Measurements from ENCODE around the gene IGSF9B. TPM values are rescaled to one million over a fixed set of nuclear protein-coding genes. Genes with fewer than 3 reads are reported as not detected.

IGSF9B gene
- total RNA-seq, 1 donor from 2014 or later: 5.5 TPM

GRCh38 chr11:133934599-133935550 is 21.9 kb downstream of the IGSF9B start:
- TF ChIP-seq CTCF (IDR thresholded peaks at IDR 0.05): no peak
- no peaks in the 10 kb centered on the region for H3K9me3 ChIP-seq
- no peak overlapping the region for H3K27ac ChIP-seq
- H3K36me3 ChIP-seq: no peaks in the 10 kb centered on the region
- ATAC-seq (peak in 1 of 2 donors; percentile 27), DNase-seq (no peak)
- no peaks in the 10 kb centered on the region for H3K4me1 ChIP-seq
- no peak overlapping the region for H3K4me3 ChIP-seq
- intact Hi-C loops (cut with DNase I): no loop called here
- no peaks in the 10 kb centered on the region for H3K27me3 ChIP-seq (ENCODE audit: low read depth)

GRCh38 chr11:133934096-133934495 is 22.7 kb downstream of the IGSF9B start:
- no peak for TF ChIP-seq CTCF (IDR thresholded peaks at IDR 0.05)
- intact Hi-C loops (cut with DNase I): no loop called here
- no peak for ATAC-seq

DNA sequence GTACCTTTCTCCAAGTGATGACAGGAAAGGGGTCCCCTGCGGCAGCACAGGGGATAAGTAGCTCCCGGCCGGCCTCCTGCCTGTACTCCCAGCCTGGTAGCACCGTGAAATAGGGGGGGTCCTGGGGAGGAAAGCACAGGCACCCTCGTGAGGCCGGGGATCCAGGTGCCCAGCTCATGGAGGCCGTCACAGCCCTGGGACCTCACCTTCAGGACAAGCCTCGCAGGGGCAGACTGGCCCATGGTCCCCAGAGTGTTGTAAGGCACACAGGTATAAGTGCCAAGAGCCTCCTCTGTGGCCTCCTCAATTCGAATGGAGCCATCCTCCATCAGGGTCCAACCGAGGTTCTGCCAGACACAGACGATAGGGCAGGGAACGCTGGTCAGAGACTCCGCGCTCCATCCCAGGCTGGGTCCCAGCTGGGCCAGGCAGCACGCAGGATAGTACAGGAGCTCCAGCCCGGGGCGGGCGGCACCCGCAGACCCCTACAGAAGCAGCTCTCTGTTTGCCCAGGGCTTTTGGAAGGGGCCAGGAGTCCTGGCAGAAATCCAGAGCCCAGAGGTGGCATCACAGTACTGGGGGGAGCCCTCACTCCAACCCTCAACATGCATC is 25.2 kb downstream of the IGSF9B start:
- no peak for DNase-seq
- Histone ChIP-seq H3K9me3 (no peaks in the 10 kb centered on the region), H3K27me3 (ENCODE audit: low read depth) (no peaks in the 10 kb centered on the region), H3K27ac (no peak overlapping the region), H3K4me3 (no peak overlapping the region), H3K36me3 (no peaks in the 10 kb centered on the region), H3K4me1 (peaks cover 14% of the 10 kb centered on the region)
- intact Hi-C loops (cut with DNase I): no loop called here
- ATAC-seq: no peak
- TF ChIP-seq CTCF (IDR thresholded peaks at IDR 0.05): no peak

More at GRCh38 chr11:133934096-133934495, 22.7 kb downstream of the IGSF9B start:
- no peaks in the 10 kb centered on the region for H3K36me3 ChIP-seq
- H3K27me3 ChIP-seq (ENCODE audit: low read depth): no peaks in the 10 kb centered on the region
- no peaks in the 10 kb centered on the region for H3K9me3 ChIP-seq
- no peaks in the 10 kb centered on the region for H3K4me1 ChIP-seq
- no peak overlapping the region for H3K4me3 ChIP-seq
- DNase-seq: no peak
- H3K27ac ChIP-seq: no peak overlapping the region

GRCh38 chr11:133930767-133931448 is 25.9 kb downstream of the IGSF9B start:
- Histone ChIP-seq H3K4me1 (peaks cover 14% of the 10 kb centered on the region), H3K27ac (no peak overlapping the region), H3K9me3 (no peaks in the 10 kb centered on the region), H3K27me3 (ENCODE audit: low read depth) (no peaks in the 10 kb centered on the region), H3K4me3 (no peak overlapping the region), H3K36me3 (no peaks in the 10 kb centered on the region)
- TF ChIP-seq CTCF (IDR thresholded peaks at IDR 0.05): peak; percentile 31
- DNase-seq: no peak
- peak in 1 of 2 donors; percentile 36 for ATAC-seq
- intact Hi-C loops (cut with DNase I): no loop called here

DNA sequence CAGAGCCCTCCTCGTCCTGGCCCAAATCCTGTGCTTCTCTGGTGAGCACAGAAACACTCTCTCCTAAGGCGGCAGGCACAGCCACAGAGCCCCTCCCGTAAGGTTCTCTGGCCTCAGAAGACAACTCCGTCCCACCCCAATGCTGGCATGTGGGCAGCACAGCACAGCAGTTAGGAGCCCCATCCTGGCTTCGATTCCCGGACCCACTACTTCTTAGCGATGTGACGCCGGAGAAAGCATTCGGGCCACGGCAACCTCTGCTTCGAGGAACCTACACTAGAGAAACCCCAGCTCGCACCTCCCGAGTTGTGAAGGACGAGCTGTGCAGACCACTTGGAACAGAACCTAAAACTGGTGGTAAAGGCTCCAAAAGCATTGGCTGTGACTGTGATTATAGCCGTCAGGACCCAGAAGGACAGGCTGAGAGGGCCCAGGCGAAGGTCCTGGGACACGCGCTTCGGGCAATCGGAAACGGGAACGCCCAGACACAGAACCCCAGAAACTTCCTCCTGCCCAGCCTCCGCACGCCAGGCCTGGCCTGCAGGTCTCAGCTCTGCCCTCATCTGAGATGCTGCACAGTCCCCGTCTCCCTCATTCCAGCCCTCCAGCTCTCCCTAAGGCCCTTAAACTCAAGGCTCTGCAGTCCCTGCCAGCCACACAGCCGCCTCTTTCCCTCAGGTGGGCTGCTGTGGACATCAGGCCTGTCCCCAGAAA is 26.6 kb downstream of the IGSF9B start:
- H3K27ac ChIP-seq: no peak overlapping the region
- H3K27me3 ChIP-seq (ENCODE audit: low read depth): no peaks in the 10 kb centered on the region
- TF ChIP-seq CTCF (IDR thresholded peaks at IDR 0.05): no peak
- intact Hi-C loops (cut with DNase I): no loop called here
- no peaks in the 10 kb centered on the region for H3K36me3 ChIP-seq
- H3K9me3 ChIP-seq: no peaks in the 10 kb centered on the region
- ATAC-seq (no peak), DNase-seq (no peak)
- H3K4me3 ChIP-seq: no peak overlapping the region
- H3K4me1 ChIP-seq: peaks cover 14% of the 10 kb centered on the region

Data from lower lobe of right lung (tissue), 2 donors.